Activated CD4-positive, alpha-beta memory T cell treated with anti-CD3 and anti-CD28 coated beads, Interleukin-2, amount 10 ng/mL, durations not matched to agents 7 days and 5 days (primary cell): ENCODE data around the gene KLHDC9. TPM values are rescaled to one million over a fixed set of nuclear protein-coding genes. Genes with fewer than 3 reads are reported as not detected.

Source experiments
- CTCF ChIA-PET: fragments of 350-600 bp; sonication (Branson Sonifier 250); formaldehyde crosslinking; loops from one replicate; lab custom pipeline; 2021; ENCODE audit warnings: antibody characterized with exemption, inconsistent platforms; lab: Charles Lee
- POLR2A ChIA-PET: fragments of 350-600 bp; sonication (Branson Sonifier 250); formaldehyde crosslinking; loops from one replicate; lab custom pipeline; 2021; ENCODE audit warnings: antibody characterized with exemption; lab: Charles Lee
- DNase-seq: peaks from one replicate; pipeline ENCODE4 v3.0.0-alpha.2; 2020
- H3K27ac Mint-ChIP-seq: one replicate; pipeline ENCODE4 v1.8.0; 2021; ENCODE audit warnings: mild to moderate bottlenecking, mixed read lengths
- H3K27me3 Mint-ChIP-seq: one replicate; pipeline ENCODE4 v1.8.0; 2021; ENCODE audit warnings: mixed read lengths
- H3K36me3 Mint-ChIP-seq: one replicate; pipeline ENCODE4 v1.8.0; 2021; ENCODE audit warnings: low read depth, mixed read lengths
- H3K4me1 Mint-ChIP-seq: one replicate; pipeline ENCODE4 v1.8.0; 2021; ENCODE audit warnings: mixed read lengths
- H3K4me3 Mint-ChIP-seq: one replicate; pipeline ENCODE4 v1.8.0; 2021; ENCODE audit warnings: mild to moderate bottlenecking, mixed read lengths
- H3K9me3 Mint-ChIP-seq: one replicate; pipeline ENCODE4 v1.8.0; 2021; ENCODE audit warnings: mixed read lengths
- total RNA-seq, 2 experiments: library from RNA; stranded (reverse); gene quantifications; one replicate each; pipeline ENCODE4 v1.2.3, GENCODE V29; 2021

KLHDC9 gene
- total RNA-seq, 2 experiments from 2014 or later = 1.2 TPM

DNA sequence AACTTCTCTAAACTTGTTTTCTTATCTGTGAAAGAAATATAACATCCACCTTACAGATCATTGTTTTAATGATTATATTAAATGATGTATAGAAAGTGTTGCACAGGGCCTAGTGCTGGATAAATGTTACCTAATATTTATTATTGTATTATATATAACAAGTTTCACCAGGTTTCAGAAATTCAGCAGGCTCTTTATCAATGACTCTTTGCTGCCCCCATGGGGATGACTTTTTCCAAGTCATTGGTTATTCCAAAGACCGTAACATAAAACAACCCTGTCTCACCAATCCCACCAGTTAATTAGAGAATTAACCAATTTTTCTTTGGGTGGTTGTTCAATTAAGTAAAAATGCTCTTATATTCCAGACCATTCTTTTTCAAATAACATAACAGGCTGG, 41.6 kb downstream of the KLHDC9 start:
- Mint-ChIP-seq H3K9me3 (no peaks in the 10 kb centered on the region), H3K36me3 (peaks cover 8% of the 10 kb centered on the region), H3K27ac (no peak overlapping the region), H3K27me3 (no peaks in the 10 kb centered on the region), H3K4me1 (peaks cover 9% of the 10 kb centered on the region), H3K4me3 (no peak overlapping the region)
- POLR2A ChIA-PET = interaction anchor here (1.3 to 2.3 kb wide), 2 partner anchors 14 to 23 kb away, joined by 3 to 9 read pairs; partner anchors contain the start of gene UFC1
- CTCF ChIA-PET = interaction anchor here (0.9 to 2.1 kb wide), 3 partner anchors 8 to 142 kb away, joined by 3 to 6 read pairs (median 6); no protein-coding TSS in a partner anchor
- DNase-seq = peak; percentile 44

DNA sequence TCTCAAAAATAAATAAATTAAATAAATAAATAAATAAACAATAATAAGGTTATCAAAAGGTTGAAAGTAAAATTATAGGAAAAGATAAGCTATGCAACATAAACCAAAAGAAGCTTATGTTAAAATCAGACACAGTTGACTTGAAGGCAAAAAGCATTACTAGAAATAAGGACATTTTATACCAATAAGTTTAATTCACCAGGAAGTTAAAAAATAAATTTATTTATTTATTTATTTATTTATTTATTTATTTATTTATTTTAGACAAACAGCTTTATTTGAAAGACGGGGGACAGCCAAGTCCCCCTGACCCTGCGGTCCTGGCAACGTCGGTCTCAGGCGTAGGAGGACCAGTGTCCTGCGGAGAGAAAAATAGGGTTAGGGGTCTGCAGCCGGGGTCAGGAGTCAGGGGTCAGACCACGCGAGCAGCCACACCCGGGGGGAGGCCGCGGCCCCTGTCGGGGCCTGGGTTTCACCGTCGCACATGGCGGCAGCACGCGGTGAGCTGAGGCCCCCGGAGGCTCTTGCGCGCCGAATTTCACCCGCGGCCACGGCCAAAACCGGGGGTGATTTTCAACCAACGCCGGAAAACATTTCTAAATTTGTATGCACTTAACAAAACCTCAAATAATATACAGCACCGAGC, 42.7 kb downstream of the KLHDC9 start:
- Mint-ChIP-seq H3K36me3 (peaks cover 2% of the 10 kb centered on the region), H3K4me1 (peaks cover 4% of the 10 kb centered on the region), H3K4me3 (no peak overlapping the region), H3K27ac (no peak overlapping the region), H3K9me3 (no peaks in the 10 kb centered on the region), H3K27me3 (no peaks in the 10 kb centered on the region)
- no peak for DNase-seq
- ChIA-PET CTCF (interaction anchor here (0.6 to 2.2 kb wide), 12 partner anchors 9 to 151 kb away, joined by 3 to 10 read pairs (median 4); partner anchors contain the start of genes ARHGAP30 and PPOX), POLR2A (interaction anchor here (1.1 to 3.1 kb wide), 4 partner anchors 8 to 95 kb away, joined by 3 to 11 read pairs (median 4); partner anchors contain the start of genes DEDD, PFDN2, UFC1 and USF1)

DNA sequence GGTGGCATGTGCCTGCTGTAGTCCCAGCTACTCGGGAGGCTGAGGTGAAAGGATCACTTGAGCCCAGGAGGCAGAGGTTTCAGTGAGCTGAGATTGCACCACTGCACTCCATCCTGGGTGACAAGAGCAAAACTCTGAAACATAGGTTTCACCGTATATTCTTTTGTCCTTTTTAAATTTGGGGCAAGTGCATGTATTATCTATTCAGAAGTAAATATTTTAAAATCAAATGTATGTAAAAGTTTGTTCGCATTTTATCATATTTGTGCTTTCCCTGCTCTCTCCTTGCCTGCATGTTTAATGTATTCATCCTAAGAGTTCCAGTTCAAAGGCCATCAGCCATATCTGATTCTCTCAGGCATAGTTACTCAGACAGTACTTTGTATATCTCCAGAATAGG, 47.7 kb downstream of the KLHDC9 start:
- POLR2A ChIA-PET = no interaction called here
- CTCF ChIA-PET = interaction anchor here (1.1 kb wide), 1 partner anchor 10 kb away, joined by 3 read pairs; no protein-coding TSS in a partner anchor
- Mint-ChIP-seq H3K27ac (no peak overlapping the region), H3K36me3 (no peaks in the 10 kb centered on the region), H3K9me3 (no peaks in the 10 kb centered on the region), H3K27me3 (no peaks in the 10 kb centered on the region), H3K4me1 (no peaks in the 10 kb centered on the region), H3K4me3 (no peak overlapping the region)
- no peak for DNase-seq

Other genes starting within 250 kb of the KLHDC9 start
- gene CD244, start 235.5 kb upstream of the KLHDC9 start, total RNA-seq = 1 to 10 TPM; 2.0 to 2.3 TPM
- not detected for gene ITLN1, start 213.2 kb upstream of the KLHDC9 start, total RNA-seq
- not detected for gene ITLN2, start 143.6 kb upstream of the KLHDC9 start, total RNA-seq
- 10 to 100 TPM; 13.9 to 16.2 TPM for gene F11R, start 77.2 kb upstream of the KLHDC9 start, total RNA-seq
- 10 to 100 TPM; 56.1 to 63.8 TPM for gene TSTD1, start 59.4 kb upstream of the KLHDC9 start, total RNA-seq
- gene USF1, start 52.4 kb upstream of the KLHDC9 start, total RNA-seq = 10 to 100 TPM; 67.4 to 68.0 TPM
- 100 to 1,000 TPM; 331 to 339 TPM for gene ARHGAP30, start 28.5 kb upstream of the KLHDC9 start, total RNA-seq
- gene NECTIN4, start 8.8 kb upstream of the KLHDC9 start, total RNA-seq = not detected
- 10 to 100 TPM; 76.6 to 78.8 TPM for gene PFDN2, start 19.7 kb downstream of the KLHDC9 start, total RNA-seq
- gene NIT1, start 19.7 kb downstream of the KLHDC9 start, total RNA-seq = 10 to 100 TPM; 50.8 to 51.5 TPM
- gene DEDD, start 34.3 kb downstream of the KLHDC9 start, total RNA-seq = 10 to 100 TPM; 38.2 to 40.0 TPM
- gene UFC1, start 55.6 kb downstream of the KLHDC9 start, total RNA-seq = 100 to 1,000 TPM; 103 to 113 TPM
- 10 to 100 TPM; 32.5 to 34.8 TPM for gene USP21, start 61.1 kb downstream of the KLHDC9 start, total RNA-seq
- gene PPOX, start 68.1 kb downstream of the KLHDC9 start, total RNA-seq = 10 to 100 TPM; 32.9 to 33.2 TPM
- gene B4GALT3, start 79.1 kb downstream of the KLHDC9 start, total RNA-seq = 10 to 100 TPM; 55.0 to 56.7 TPM
- 1 to 10 TPM in 1 of 2 experiments, under 1 TPM in 1; 0.83 to 1.2 TPM for gene ADAMTS4, start 100.7 kb downstream of the KLHDC9 start, total RNA-seq
- gene NDUFS2, start 104.0 kb downstream of the KLHDC9 start, total RNA-seq = 10 to 100 TPM; 83.0 to 87.3 TPM
- 1 to 10 TPM; 1.1 to 1.3 TPM for gene FCER1G, start 116.9 kb downstream of the KLHDC9 start, total RNA-seq
- not detected for gene APOA2, start 125.3 kb downstream of the KLHDC9 start, total RNA-seq
- 10 to 100 TPM; 17.4 to 18.1 TPM for gene TOMM40L, start 127.7 kb downstream of the KLHDC9 start, total RNA-seq
- not detected for gene NR1I3, start 139.8 kb downstream of the KLHDC9 start, total RNA-seq
- gene PCP4L1, start 160.4 kb downstream of the KLHDC9 start, total RNA-seq = under 1 TPM in 1 of 2 experiments, not detected in 1; 0.28 TPM
- gene MPZ, start 211.6 kb downstream of the KLHDC9 start, total RNA-seq = 1 to 10 TPM; 5.9 to 8.1 TPM
- 100 to 1,000 TPM; 172 to 173 TPM for gene SDHC, start 216.0 kb downstream of the KLHDC9 start, total RNA-seq